ENCODE measurements around the gene PRPF38B.

- TF ChIP-seq CTCF (IDR thresholded peaks at IDR 0.05) = no peak
- no peak for TF ChIP-seq USF2 (IDR thresholded peaks at IDR 0.05; ENCODE audit: borderline replicate concordance, low read depth, low read length)
- TF ChIP-seq, protein P1, sequence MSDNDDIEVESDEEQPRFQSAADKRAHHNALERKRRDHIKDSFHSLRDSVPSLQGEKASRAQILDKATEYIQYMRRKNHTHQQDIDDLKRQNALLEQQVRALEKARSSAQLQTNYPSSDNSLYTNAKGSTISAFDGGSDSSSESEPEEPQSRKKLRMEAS (IDR thresholded peaks at IDR 0.05; ENCODE audit: low read depth) = no peak
- TF ChIP-seq, protein P2, sequence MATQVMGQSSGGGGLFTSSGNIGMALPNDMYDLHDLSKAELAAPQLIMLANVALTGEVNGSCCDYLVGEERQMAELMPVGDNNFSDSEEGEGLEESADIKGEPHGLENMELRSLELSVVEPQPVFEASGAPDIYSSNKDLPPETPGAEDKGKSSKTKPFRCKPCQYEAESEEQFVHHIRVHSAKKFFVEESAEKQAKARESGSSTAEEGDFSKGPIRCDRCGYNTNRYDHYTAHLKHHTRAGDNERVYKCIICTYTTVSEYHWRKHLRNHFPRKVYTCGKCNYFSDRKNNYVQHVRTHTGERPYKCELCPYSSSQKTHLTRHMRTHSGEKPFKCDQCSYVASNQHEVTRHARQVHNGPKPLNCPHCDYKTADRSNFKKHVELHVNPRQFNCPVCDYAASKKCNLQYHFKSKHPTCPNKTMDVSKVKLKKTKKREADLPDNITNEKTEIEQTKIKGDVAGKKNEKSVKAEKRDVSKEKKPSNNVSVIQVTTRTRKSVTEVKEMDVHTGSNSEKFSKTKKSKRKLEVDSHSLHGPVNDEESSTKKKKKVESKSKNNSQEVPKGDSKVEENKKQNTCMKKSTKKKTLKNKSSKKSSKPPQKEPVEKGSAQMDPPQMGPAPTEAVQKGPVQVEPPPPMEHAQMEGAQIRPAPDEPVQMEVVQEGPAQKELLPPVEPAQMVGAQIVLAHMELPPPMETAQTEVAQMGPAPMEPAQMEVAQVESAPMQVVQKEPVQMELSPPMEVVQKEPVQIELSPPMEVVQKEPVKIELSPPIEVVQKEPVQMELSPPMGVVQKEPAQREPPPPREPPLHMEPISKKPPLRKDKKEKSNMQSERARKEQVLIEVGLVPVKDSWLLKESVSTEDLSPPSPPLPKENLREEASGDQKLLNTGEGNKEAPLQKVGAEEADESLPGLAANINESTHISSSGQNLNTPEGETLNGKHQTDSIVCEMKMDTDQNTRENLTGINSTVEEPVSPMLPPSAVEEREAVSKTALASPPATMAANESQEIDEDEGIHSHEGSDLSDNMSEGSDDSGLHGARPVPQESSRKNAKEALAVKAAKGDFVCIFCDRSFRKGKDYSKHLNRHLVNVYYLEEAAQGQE (IDR thresholded peaks at IDR 0.05; ENCODE audit: low read depth, low read length) = no peak
- no peak for TF ChIP-seq TAF1 (IDR thresholded peaks at IDR 0.05; ENCODE audit: borderline replicate concordance, low read depth, low read length)
These were observed 6.6 kb upstream of the PRPF38B start for GRCh38 chr1:108685529-108685928.
